ENCODE data around the gene PDE9A. TPM values are rescaled to one million over a fixed set of nuclear protein-coding genes. Genes with fewer than 3 reads are reported as not detected.

Gene PDE9A
- total and polyA plus RNA-seq, 2 donors (not counting 3 experiments of a cell fraction or from before 2014, with no cell fraction given): 0.28 to 2.2 TPM

DNA sequence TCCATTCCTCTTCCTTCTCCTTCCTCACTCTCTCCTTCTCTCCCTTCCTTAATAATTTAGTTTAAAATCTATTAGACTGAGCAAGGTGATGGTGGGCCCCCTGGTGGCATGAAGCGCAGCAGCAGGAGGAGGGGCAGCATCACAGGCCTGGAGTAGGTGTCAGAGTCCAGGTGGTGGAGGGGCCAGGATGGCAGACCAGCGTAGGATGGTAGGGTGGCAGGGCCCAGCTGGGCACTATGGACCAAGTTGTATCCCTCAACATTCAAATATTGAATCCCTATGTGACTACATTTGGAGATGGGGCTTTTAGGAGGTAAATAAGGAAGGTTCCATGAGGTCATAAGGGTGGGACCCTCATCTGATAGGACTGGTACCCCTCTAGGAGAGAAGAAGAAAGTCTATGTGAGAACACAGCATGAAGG, 164.9 kb downstream of the PDE9A start:
- ChIA-PET POLR2A (no interaction called here), CTCF (interaction anchor here (0.7 to 2.2 kb wide), 9 partner anchors 63 to 231 kb away, joined by 3 to 85 read pairs (median 4); partner anchors contain the start of gene PDE9A)
- no peaks in the 10 kb centered on the region for H3K9me1 ChIP-seq (replicated peaks; ENCODE audit: control insufficient read depth, extremely low read depth, insufficient read depth, low read length)
- H3K4me1 ChIP-seq (ENCODE audit: control insufficient read depth, extremely low read depth, insufficient read depth, low read length): no peaks in the 10 kb centered on the region
- dilution Hi-C loops (cut with MboI; ENCODE audit: extremely low pct_ligation_motif_present, low sequenced_read_pairs) (no loop called here), intact Hi-C loops (cut with micrococcal nuclease) (loop anchor here (1.0 to 10.0 kb wide), 3 partner anchors 94 to 226 kb away; no protein-coding TSS in a partner anchor)
- BruUV-seq (replicated peaks): no TSS peak
- FAIRE-seq: no peak
- no peak for TF ChIP-seq POLR2AphosphoS5 (IDR thresholded peaks at IDR 0.05; ENCODE audit: insufficient read depth, low read depth, low read length)
- TF ChIP-seq, protein P1, sequence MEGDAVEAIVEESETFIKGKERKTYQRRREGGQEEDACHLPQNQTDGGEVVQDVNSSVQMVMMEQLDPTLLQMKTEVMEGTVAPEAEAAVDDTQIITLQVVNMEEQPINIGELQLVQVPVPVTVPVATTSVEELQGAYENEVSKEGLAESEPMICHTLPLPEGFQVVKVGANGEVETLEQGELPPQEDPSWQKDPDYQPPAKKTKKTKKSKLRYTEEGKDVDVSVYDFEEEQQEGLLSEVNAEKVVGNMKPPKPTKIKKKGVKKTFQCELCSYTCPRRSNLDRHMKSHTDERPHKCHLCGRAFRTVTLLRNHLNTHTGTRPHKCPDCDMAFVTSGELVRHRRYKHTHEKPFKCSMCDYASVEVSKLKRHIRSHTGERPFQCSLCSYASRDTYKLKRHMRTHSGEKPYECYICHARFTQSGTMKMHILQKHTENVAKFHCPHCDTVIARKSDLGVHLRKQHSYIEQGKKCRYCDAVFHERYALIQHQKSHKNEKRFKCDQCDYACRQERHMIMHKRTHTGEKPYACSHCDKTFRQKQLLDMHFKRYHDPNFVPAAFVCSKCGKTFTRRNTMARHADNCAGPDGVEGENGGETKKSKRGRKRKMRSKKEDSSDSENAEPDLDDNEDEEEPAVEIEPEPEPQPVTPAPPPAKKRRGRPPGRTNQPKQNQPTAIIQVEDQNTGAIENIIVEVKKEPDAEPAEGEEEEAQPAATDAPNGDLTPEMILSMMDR (IDR thresholded peaks at IDR 0.05; ENCODE audit: extremely low read depth in 1 of 2, insufficient read depth in 1 of 2, low read depth in 1 of 2, low read length in 2 of 2): peak; percentile 77 to 85
- no peak overlapping the region for H3K4me3 ChIP-seq (replicated peaks in 1 of 3; ENCODE audit: insufficient read depth in 1 of 3, low read depth in 1 of 3, low read length in 3 of 3)
- DNase-seq (ENCODE audit: low read depth, low spot score): peak; percentile 59
- H3K27me3 ChIP-seq (ENCODE audit: control insufficient read depth in 2 of 2, insufficient read depth in 2 of 2, low read length in 2 of 2): peaks cover 6 to 14% of the 10 kb centered on the region in 2 experiments
- no peak overlapping the region for H3K27ac ChIP-seq (ENCODE audit: insufficient read depth, low read depth, low read length)
- H3K36me3 ChIP-seq (ENCODE audit: control insufficient read depth in 2 of 2, extremely low read depth in 1 of 2, insufficient read depth in 2 of 2, low read length in 2 of 2): no peaks in the 10 kb centered on the region
- no peaks in the 10 kb centered on the region for H3K79me2 ChIP-seq (ENCODE audit: control insufficient read depth, insufficient read depth, low read length)
- H3K4me2 ChIP-seq (ENCODE audit: insufficient read depth, low read length): no peak overlapping the region
- H3K9me3 ChIP-seq (replicated peaks; ENCODE audit: control insufficient read depth, insufficient read depth, low read length): no peaks in the 10 kb centered on the region
- no peak overlapping the region for H3K9ac ChIP-seq (replicated peaks; ENCODE audit: extremely low read depth, insufficient read depth, low read length)
- no peaks in the 10 kb centered on the region for H4K20me1 ChIP-seq (replicated peaks; ENCODE audit: control insufficient read depth, extremely low read depth, insufficient read depth, low read length)
- H2AFZ ChIP-seq (ENCODE audit: low read depth, low read length): no peak overlapping the region

DNA sequence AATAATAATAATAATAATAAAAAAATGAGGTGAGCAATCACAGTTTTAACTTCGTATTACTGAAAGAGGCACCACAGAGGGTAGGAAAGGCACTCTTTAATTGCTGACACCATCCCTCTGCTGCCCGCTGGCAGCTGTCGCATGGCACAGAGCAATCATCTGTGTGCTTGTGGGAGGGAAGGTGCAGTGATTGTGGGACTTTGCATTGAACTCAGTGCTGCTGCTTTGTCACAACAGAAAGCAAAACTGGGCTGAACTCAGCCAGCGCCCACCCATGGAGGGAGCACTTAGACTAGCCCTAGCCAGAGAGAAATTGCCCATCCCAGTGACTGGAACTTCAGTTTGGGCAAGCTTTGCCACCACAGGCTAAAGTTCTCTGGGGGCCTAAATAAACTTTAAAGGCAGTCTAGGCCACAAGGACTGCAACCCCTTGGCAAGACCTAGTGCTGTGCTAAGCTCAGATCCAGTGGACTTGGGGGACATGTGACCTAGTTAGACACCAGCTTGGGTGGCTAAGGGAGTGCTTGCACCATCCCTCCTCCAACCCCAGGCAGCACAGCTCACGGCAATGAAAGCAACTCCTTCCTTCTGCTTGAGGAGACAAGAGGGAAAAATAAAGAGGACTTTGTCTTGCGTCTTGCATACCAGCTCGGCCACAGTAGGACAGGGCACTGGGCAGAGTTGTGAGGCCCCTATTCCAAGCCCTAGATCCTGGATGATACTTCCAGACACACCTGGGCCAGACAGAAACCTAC, 166.6 kb downstream of the PDE9A start:
- intact Hi-C loops (cut with micrococcal nuclease): loop anchor here (5.0 to 10.0 kb wide), 2 partner anchors 95 to 228 kb away; no protein-coding TSS in a partner anchor
- ChIA-PET CTCF (interaction anchor here (1.2 to 4.3 kb wide), 4 partner anchors 167 to 229 kb away, joined by 3 to 48 read pairs (median 7); partner anchors contain the start of gene PDE9A), POLR2A (no interaction called here)
- no TSS peak for BruUV-seq (replicated peaks)
- TF ChIP-seq FOS (IDR thresholded peaks at IDR 0.05; ENCODE audit: borderline replicate concordance, insufficient read depth, low read length) (no peak), GATA2 (IDR thresholded peaks at IDR 0.05; ENCODE audit: insufficient read depth, insufficient read length, low read depth, low read length) (no peak)
- TF ChIP-seq, protein P1 (IDR thresholded peaks at IDR 0.05; ENCODE audit: extremely low read depth in 1 of 2, insufficient read depth in 1 of 2, low read depth in 1 of 2, low read length in 2 of 2): no peak
- Histone ChIP-seq H3K9me3 (replicated peaks; ENCODE audit: control insufficient read depth, insufficient read depth, low read length) (no peaks in the 10 kb centered on the region), H3K9me1 (replicated peaks; ENCODE audit: control insufficient read depth, extremely low read depth, insufficient read depth, low read length) (no peaks in the 10 kb centered on the region), H3K4me1 (ENCODE audit: control insufficient read depth, extremely low read depth, insufficient read depth, low read length) (no peaks in the 10 kb centered on the region), H3K4me3 (replicated peaks in 1 of 3; ENCODE audit: insufficient read depth in 1 of 3, low read depth in 1 of 3, low read length in 3 of 3) (no peak overlapping the region), H3K27ac (ENCODE audit: insufficient read depth, low read depth, low read length) (no peak overlapping the region), H4K20me1 (replicated peaks; ENCODE audit: control insufficient read depth, extremely low read depth, insufficient read depth, low read length) (no peaks in the 10 kb centered on the region), H3K79me2 (ENCODE audit: control insufficient read depth, insufficient read depth, low read length) (no peaks in the 10 kb centered on the region), H3K27me3 (ENCODE audit: control insufficient read depth in 2 of 2, insufficient read depth in 2 of 2, low read length in 2 of 2) (peaks cover 8 to 16% of the 10 kb centered on the region in 2 experiments), H3K36me3 (ENCODE audit: control insufficient read depth in 2 of 2, extremely low read depth in 1 of 2, insufficient read depth in 2 of 2, low read length in 2 of 2) (no peaks in the 10 kb centered on the region), H3K4me2 (ENCODE audit: insufficient read depth, low read length) (no peak overlapping the region), H3K9ac (replicated peaks; ENCODE audit: extremely low read depth, insufficient read depth, low read length) (no peak overlapping the region), H2AFZ (ENCODE audit: low read depth, low read length) (no peak overlapping the region)
- dilution Hi-C loops (cut with MboI; ENCODE audit: extremely low pct_ligation_motif_present, low sequenced_read_pairs): no loop called here
- DNase-seq (ENCODE audit: low read depth, low spot score) (no peak), FAIRE-seq (no peak)
